SKM-1 (cell line): Measurements from ENCODE around the gene YIF1A.

Source experiments
- DNase-seq: peaks from one replicate; lab custom pipeline; 2025; ENCODE audit not compliant: unreplicated experiment; lab: John Stamatoyannopoulos, UW

Gene YIF1A

GRCh38 chr11:66288671-66289547 is at the start of gene YIF1A:
TSS of gene YIF1A (minus strand) at chr11:66289143. CDS start at chr11:66288985, 158 bp downstream.
- DNase-seq: peak; percentile 97

GRCh38 chr11:66337103-66337899 is 48.4 kb upstream of the YIF1A start:
- no peak for DNase-seq

GRCh38 chr11:66336234-66337102 is 47.5 kb upstream of the YIF1A start, which contains the start of gene RIN1:
TSS of gene RIN1 (minus strand) at chr11:66336434. CDS start at chr11:66336402, 32 bp downstream.
- peak; percentile 72 for DNase-seq

GRCh38 chr11:66335531-66336233 is 46.7 kb upstream of the YIF1A start:
- DNase-seq: no peak

GRCh38 chr11:66334605-66335442 is 45.9 kb upstream of the YIF1A start:
- DNase-seq: peak; percentile 53

GRCh38 chr11:66333896-66334604 is 45.1 kb upstream of the YIF1A start:
- no peak for DNase-seq

GRCh38 chr11:66333220-66333877 is 44.4 kb upstream of the YIF1A start:
- DNase-seq: no peak

GRCh38 chr11:66332371-66333219 is 43.7 kb upstream of the YIF1A start:
- DNase-seq: no peak

GRCh38 chr11:66331542-66332370 is 42.8 kb upstream of the YIF1A start:
- no peak for DNase-seq

- no peak for DNase-seq
Observed at GRCh38 chr11:66330931-66331330, 42.0 kb upstream of the YIF1A start.

- DNase-seq: no peak
Observed at GRCh38 chr11:66329165-66329673, 40.3 kb upstream of the YIF1A start.

GRCh38 chr11:66328302-66329144 is 39.6 kb upstream of the YIF1A start:
- peak; percentile 69 for DNase-seq

GRCh38 chr11:66328031-66328301 is 39.0 kb upstream of the YIF1A start:
- no peak for DNase-seq

- no peak for DNase-seq
Observed at GRCh38 chr11:66327171-66328030, 38.5 kb upstream of the YIF1A start.
